Neural crest cell (in vitro differentiated cells): Measurements from ENCODE around the gene STT3A. TPM values are rescaled to one million over a fixed set of nuclear protein-coding genes. Genes with fewer than 3 reads are reported as not detected.

ENCODE experiments used
- DNase-seq: peaks from one replicate; pipeline ENCODE4 v3.0.0; 2021; ENCODE audit warnings: low read depth, mixed read lengths, low spot score
- H3K27ac Mint-ChIP-seq: one replicate; pipeline ENCODE4 v1.8.0; 2021; ENCODE audit warnings: mild to moderate bottlenecking, mixed read lengths; ENCODE audit not compliant: unreplicated experiment
- H3K27me3 Mint-ChIP-seq: 2 replicates; pipeline ENCODE4 v1.8.0; 2021; ENCODE audit warnings: low read depth, mild to moderate bottlenecking, mixed read lengths
- H3K36me3 Mint-ChIP-seq: 2 replicates; pipeline ENCODE4 v1.8.0; 2021; ENCODE audit warnings: low read depth, mild to moderate bottlenecking, mixed read lengths
- H3K4me1 Mint-ChIP-seq: 2 replicates; pipeline ENCODE4 v1.8.0; 2021; ENCODE audit warnings: mixed read lengths
- H3K4me3 Mint-ChIP-seq: one replicate; pipeline ENCODE4 v1.8.0; 2021; ENCODE audit warnings: mild to moderate bottlenecking, mixed read lengths
- H3K9me3 Mint-ChIP-seq: 2 replicates; pipeline ENCODE4 v1.8.0; 2021; ENCODE audit warnings: mixed read lengths
- CTCF ChIP-seq: fragments of 200-600 bp; sonication (generic); conservative IDR thresholded peaks from 2 replicates; pipeline ENCODE4 v1.5.0; 2021; ENCODE audit warnings: antibody characterized with exemption, mild to moderate bottlenecking
- total RNA-seq: library from RNA; stranded (reverse); gene quantifications from 2 replicates; pipeline ENCODE4 v1.2.1, GENCODE V29; 2021

The STT3A gene
- total RNA-seq, 1 donor from 2014 or later, result 144 TPM

GRCh38 chr11:125588505-125588904 lies 4.1 kb upstream of the STT3A start:
- H3K27ac Mint-ChIP-seq, result no peak overlapping the region

GRCh38 chr11:125591649-125592304 lies 875 bp upstream of the STT3A start:
- Mint-ChIP-seq H3K36me3 (peaks cover 6% of the 10 kb centered on the region), H3K9me3 (no peaks in the 10 kb centered on the region), H3K27ac (peak overlapping the region; percentile 96), H3K4me1 (peaks cover 38% of the 10 kb centered on the region), H3K27me3 (no peaks in the 10 kb centered on the region), H3K4me3 (peak overlapping the region; percentile 96)
- peak; percentile 30 for DNase-seq
- no peak for TF ChIP-seq CTCF

More at GRCh38 chr11:125588505-125588904, 4.1 kb upstream of the STT3A start:
- DNase-seq, result no peak
- TF ChIP-seq CTCF, result no peak
- Mint-ChIP-seq H3K27me3 (no peaks in the 10 kb centered on the region), H3K9me3 (no peaks in the 10 kb centered on the region), H3K4me3 (peak overlapping the region; percentile 63), H3K36me3 (peaks cover 15% of the 10 kb centered on the region), H3K4me1 (peaks cover 23% of the 10 kb centered on the region)

- Mint-ChIP-seq H3K4me3 (peak overlapping the region; percentile 96), H3K27me3 (no peaks in the 10 kb centered on the region), H3K27ac (peak overlapping the region; percentile 60), H3K9me3 (no peaks in the 10 kb centered on the region), H3K36me3 (peaks cover 6% of the 10 kb centered on the region), H3K4me1 (peaks cover 36% of the 10 kb centered on the region)
- TF ChIP-seq CTCF, result no peak
- DNase-seq, result no peak
Observed at GRCh38 chr11:125593114-125593820, 615 bp downstream of the STT3A start.

- Mint-ChIP-seq H3K9me3 (no peaks in the 10 kb centered on the region), H3K27ac (no peak overlapping the region), H3K36me3 (peaks cover 6% of the 10 kb centered on the region), H3K27me3 (no peaks in the 10 kb centered on the region), H3K4me3 (peak overlapping the region; percentile 96), H3K4me1 (peaks cover 32% of the 10 kb centered on the region)
- DNase-seq, result no peak
- TF ChIP-seq CTCF, result no peak
Observed at GRCh38 chr11:125594958-125595357, 2.3 kb downstream of the STT3A start.

GRCh38 chr11:125600663-125601062 lies 8.0 kb downstream of the STT3A start:
- Mint-ChIP-seq H3K27ac (no peak overlapping the region), H3K4me1 (peaks cover 2% of the 10 kb centered on the region), H3K27me3 (no peaks in the 10 kb centered on the region), H3K4me3 (no peak overlapping the region), H3K36me3 (peaks cover 7% of the 10 kb centered on the region), H3K9me3 (no peaks in the 10 kb centered on the region)
- TF ChIP-seq CTCF, result no peak
- DNase-seq, result no peak
